Type B pancreatic cell (in vitro differentiated cells): ENCODE measurements around the gene PSMA5. TPM values are rescaled to one million over a fixed set of nuclear protein-coding genes. Genes with fewer than 3 reads are reported as not detected.
"Not testable (repeated sequence)": the region's sequence is repeated elsewhere in the genome, so short reads cannot be mapped to it uniquely, and the experiment has no call there.

Source experiments
- DNase-seq: peaks from one replicate; pipeline ENCODE4 v3.0.0; 2021; ENCODE audit warnings: mixed read lengths; ENCODE audit not compliant: unreplicated experiment; ENCODE audit errors: extremely low spot score
- H3K27ac Mint-ChIP-seq: 2 replicates; pipeline ENCODE4 v1.8.0; 2021; ENCODE audit warnings: mild to moderate bottlenecking, mixed read lengths
- H3K27me3 Mint-ChIP-seq: 2 replicates; pipeline ENCODE4 v1.8.0; 2021; ENCODE audit warnings: mixed read lengths
- H3K36me3 Mint-ChIP-seq: 2 replicates; pipeline ENCODE4 v1.8.0; 2021; ENCODE audit warnings: mixed read lengths
- H3K4me1 Mint-ChIP-seq: one replicate; pipeline ENCODE4 v1.8.0; 2021; ENCODE audit warnings: mixed read lengths; ENCODE audit not compliant: unreplicated experiment
- H3K4me3 Mint-ChIP-seq: 2 replicates; pipeline ENCODE4 v1.8.0; 2021; ENCODE audit warnings: mild to moderate bottlenecking, mixed read lengths
- H3K9me3 Mint-ChIP-seq: 2 replicates; pipeline ENCODE4 v1.8.0; 2021; ENCODE audit warnings: mixed read lengths
- CTCF ChIP-seq: fragments of 200-600 bp; sonication (generic); conservative IDR thresholded peaks from 2 replicates; pipeline ENCODE4 v1.5.0; 2021; ENCODE audit warnings: antibody characterized with exemption, mild to moderate bottlenecking
- long read RNA-seq: library from polyadenylated mRNA; unstranded; transcript quantifications from one replicate; pipeline ENCODE4 v2.0.0, GENCODE V29; 2020
- total RNA-seq: library from RNA; stranded (reverse); gene quantifications from 2 replicates; pipeline ENCODE4 v1.2.1, GENCODE V29; 2021; ENCODE audit warnings: low replicate concordance

Gene PSMA5
- total RNA-seq, result 84.3 and 85.7 TPM in 2 replicates
- long read RNA-seq, transcript PSMA5-201 (9 exons, 3,729 nt), result major isoform, 243 of 270 reads
- long read RNA-seq, partial matches to known transcripts, result 4 of 270 reads
- long read RNA-seq, other reads (novel, unspliced or antisense), result 23 of 270 reads

- no peaks in the 10 kb centered on the region for H3K27me3 Mint-ChIP-seq
- peak within 1 kb of the TSS; percentile 93 for H3K27ac Mint-ChIP-seq
- H3K4me1 Mint-ChIP-seq, result peaks cover 24% of the 10 kb centered on the region
- H3K9me3 Mint-ChIP-seq, result no peaks in the 10 kb centered on the region
- TF ChIP-seq CTCF, result no peak
- peak within 1 kb of the TSS; percentile 97 for H3K4me3 Mint-ChIP-seq
- peaks cover 8% of the 10 kb centered on the region for H3K36me3 Mint-ChIP-seq
- peak; percentile 93 for DNase-seq
Observed at GRCh38 chr1:109426281-109427170, at the start of gene PSMA5. Gene PSMA5 (minus strand): TSS chr1:109426448. CDS start chr1:109426330, 118 bp downstream.

- Mint-ChIP-seq H3K9me3 (peaks cover 5% of the 10 kb centered on the region), H3K4me3 (no peak overlapping the region), H3K27me3 (peaks cover 83% of the 10 kb centered on the region), H3K36me3 (no peaks in the 10 kb centered on the region), H3K4me1 (no peaks in the 10 kb centered on the region), H3K27ac (no peak overlapping the region)
- DNase-seq, result peak; percentile 39
- no peak for TF ChIP-seq CTCF
Observed at GRCh38 chr1:109475261-109475660, 49.0 kb upstream of the PSMA5 start.

GRCh38 chr1:109474697-109475096, 48.4 kb upstream of the PSMA5 start:
- no peaks in the 10 kb centered on the region for H3K36me3 Mint-ChIP-seq
- TF ChIP-seq CTCF, result no peak
- no peak overlapping the region for H3K27ac Mint-ChIP-seq
- H3K4me1 Mint-ChIP-seq, result no peaks in the 10 kb centered on the region
- no peak for DNase-seq
- peaks cover 5% of the 10 kb centered on the region for H3K9me3 Mint-ChIP-seq
- H3K4me3 Mint-ChIP-seq, result no peak overlapping the region
- peaks cover 84% of the 10 kb centered on the region for H3K27me3 Mint-ChIP-seq

- not testable (repeated sequence) for H3K4me3 Mint-ChIP-seq, H3K4me1 Mint-ChIP-seq, H3K9me3 Mint-ChIP-seq, H3K27ac Mint-ChIP-seq, DNase-seq, H3K36me3 Mint-ChIP-seq
- peaks cover 84% of the 10 kb centered on the region for H3K27me3 Mint-ChIP-seq
Observed at GRCh38 chr1:109473284-109474057, 47.2 kb upstream of the PSMA5 start.

- no peak overlapping the region for H3K4me3 Mint-ChIP-seq
- DNase-seq, result no peak
- no peak for TF ChIP-seq CTCF
- no peak overlapping the region for H3K27ac Mint-ChIP-seq
- H3K4me1 Mint-ChIP-seq, result no peaks in the 10 kb centered on the region
- no peaks in the 10 kb centered on the region for H3K9me3 Mint-ChIP-seq
- H3K27me3 Mint-ChIP-seq, result peaks cover 87% of the 10 kb centered on the region
- H3K36me3 Mint-ChIP-seq, result no peaks in the 10 kb centered on the region
Observed at GRCh38 chr1:109472779-109473178, 46.5 kb upstream of the PSMA5 start.

GRCh38 chr1:109470245-109470644, 44.0 kb upstream of the PSMA5 start:
- H3K27ac Mint-ChIP-seq, result no peak overlapping the region
- H3K4me3 Mint-ChIP-seq, result no peak overlapping the region
- no peaks in the 10 kb centered on the region for H3K36me3 Mint-ChIP-seq
- peaks cover 89% of the 10 kb centered on the region for H3K27me3 Mint-ChIP-seq
- no peaks in the 10 kb centered on the region for H3K4me1 Mint-ChIP-seq
- TF ChIP-seq CTCF, result no peak
- no peaks in the 10 kb centered on the region for H3K9me3 Mint-ChIP-seq
- no peak for DNase-seq
